Vagina (tissue), 2 donors: ENCODE results near the gene CALHM6.

Source experiments
- POLR2A ChIP-seq, 2 donors: fragments of 450-650 bp; IDR thresholded peaks; one replicate each; pipeline ENCODE4 v1.6.1; 2017; ENCODE audit warnings: antibody characterized with exemption in 2 of 2, mild to moderate bottlenecking in 2 of 2, moderate library complexity in 2 of 2
- TF ChIP-seq, protein P1 (sequence below), 3 experiments: fragments of 450-650 bp in 2 of 3; fragments of 200-600 bp in 1 of 3; sonication (generic) in 1 of 3; IDR thresholded peaks; one replicate each; pipeline ENCODE4 v1.5.1; 2017 to 2019; ENCODE audit warnings: antibody characterized with exemption in 3 of 3, mild to moderate bottlenecking in 2 of 3, moderate library complexity in 2 of 3

DNA sequence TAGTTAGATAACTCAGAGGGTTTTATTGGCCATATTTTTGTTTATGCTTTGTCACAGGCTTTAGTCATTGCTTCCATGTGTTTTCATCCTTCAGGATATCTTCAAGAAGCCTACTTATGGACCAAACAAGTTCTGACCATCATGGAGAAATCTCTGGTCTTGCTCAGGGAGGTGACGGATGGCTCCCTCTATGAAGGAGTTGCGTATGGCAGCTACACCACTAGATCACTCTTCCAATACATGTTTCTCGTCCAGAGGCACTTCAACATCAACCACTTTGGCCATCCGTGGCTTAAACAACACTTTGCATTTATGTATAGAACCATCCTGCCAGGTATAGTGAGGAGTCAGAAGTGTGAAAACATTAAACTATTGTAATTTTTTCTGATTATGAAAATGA, 30.3 kb upstream of the CALHM6 start:
- TF ChIP-seq, protein P1, sequence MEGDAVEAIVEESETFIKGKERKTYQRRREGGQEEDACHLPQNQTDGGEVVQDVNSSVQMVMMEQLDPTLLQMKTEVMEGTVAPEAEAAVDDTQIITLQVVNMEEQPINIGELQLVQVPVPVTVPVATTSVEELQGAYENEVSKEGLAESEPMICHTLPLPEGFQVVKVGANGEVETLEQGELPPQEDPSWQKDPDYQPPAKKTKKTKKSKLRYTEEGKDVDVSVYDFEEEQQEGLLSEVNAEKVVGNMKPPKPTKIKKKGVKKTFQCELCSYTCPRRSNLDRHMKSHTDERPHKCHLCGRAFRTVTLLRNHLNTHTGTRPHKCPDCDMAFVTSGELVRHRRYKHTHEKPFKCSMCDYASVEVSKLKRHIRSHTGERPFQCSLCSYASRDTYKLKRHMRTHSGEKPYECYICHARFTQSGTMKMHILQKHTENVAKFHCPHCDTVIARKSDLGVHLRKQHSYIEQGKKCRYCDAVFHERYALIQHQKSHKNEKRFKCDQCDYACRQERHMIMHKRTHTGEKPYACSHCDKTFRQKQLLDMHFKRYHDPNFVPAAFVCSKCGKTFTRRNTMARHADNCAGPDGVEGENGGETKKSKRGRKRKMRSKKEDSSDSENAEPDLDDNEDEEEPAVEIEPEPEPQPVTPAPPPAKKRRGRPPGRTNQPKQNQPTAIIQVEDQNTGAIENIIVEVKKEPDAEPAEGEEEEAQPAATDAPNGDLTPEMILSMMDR (IDR thresholded peaks at IDR 0.05), result no peak
- TF ChIP-seq POLR2A (IDR thresholded peaks at IDR 0.05), result no peak
